H1 (cell line): ENCODE data around the gene THAP12. TPM values are rescaled to one million over a fixed set of nuclear protein-coding genes. Genes with fewer than 3 reads are reported as not detected.

Source experiments
- CTCF ChIA-PET: fragments of 300-600 bp; sonication (Branson Sonifier 250); formaldehyde crosslinking; loops from one replicate; lab custom pipeline; 2021; ENCODE audit not compliant: partially characterized antibody; lab: Charles Lee
- POLR2A ChIA-PET: fragments of 300-600 bp; sonication (Branson Sonifier 250); formaldehyde crosslinking; loops from one replicate; lab custom pipeline; 2021; ENCODE audit warnings: inconsistent platforms; ENCODE audit not compliant: partially characterized antibody; lab: Charles Lee
- DNase-seq, 2 experiments: peaks; one replicate each; pipeline versions ENCODE4 v3.0.0 to v3.0.0-alpha.2; 2010 to 2022; ENCODE audit warnings: low spot score in 2 of 2, low read depth in 1 of 2, mixed read lengths in 1 of 2
- FAIRE-seq: peaks from 2 replicates; lab custom pipeline; 2011; peaks lifted over from hg19 to GRCh38; lab: Jason Lieb, UNC
- H2AFZ ChIP-seq: 2 replicates; pipeline ENCODE4 v1.8.1; 2012; ENCODE audit warnings: low read length, inconsistent platforms
- H2AK5ac ChIP-seq: 2 replicates; pipeline ENCODE4 v1.6.1; 2013; ENCODE audit warnings: low read depth, low read length
- H2BK120ac ChIP-seq: replicated peaks from 2 replicates; pipeline ENCODE3; 2013; ENCODE audit warnings: low read depth, low read length, inconsistent platforms
- H2BK12ac ChIP-seq: 2 replicates; pipeline ENCODE4 v1.6.1; 2013; ENCODE audit warnings: low read depth, low read length
- H2BK15ac ChIP-seq: 2 replicates; pipeline ENCODE4 v1.6.1; 2013; ENCODE audit warnings: low read length
- H2BK20ac ChIP-seq: 2 replicates; pipeline ENCODE4 v1.6.1; 2013; ENCODE audit warnings: low read length
- H2BK5ac ChIP-seq: 2 replicates; pipeline ENCODE4 v1.6.1; 2013; ENCODE audit warnings: low read depth, low read length
- H3K14ac ChIP-seq: 2 replicates; pipeline ENCODE4 v1.6.1; 2013; ENCODE audit warnings: inconsistent platforms; ENCODE audit not compliant: insufficient read length
- H3K18ac ChIP-seq: 2 replicates; pipeline ENCODE4 v1.6.1; 2013; ENCODE audit warnings: low read length; ENCODE audit errors: extremely low read depth
- H3K23ac ChIP-seq: 2 replicates; pipeline ENCODE4 v1.6.1; 2013; ENCODE audit warnings: inconsistent platforms; ENCODE audit not compliant: insufficient read length
- H3K23me2 ChIP-seq: 2 replicates; pipeline ENCODE4 v1.6.1; 2013; ENCODE audit warnings: low read depth, low read length
- H3K27ac ChIP-seq: 2 replicates; pipeline ENCODE4 v1.6.1; 2011; ENCODE audit warnings: low read depth, low read length, inconsistent platforms
- H3K27me3 ChIP-seq, 4 experiments: replicated peaks in 1 of 4; 1 replicate in 1 of 4; 2 replicates in 3 of 4; pipeline versions ENCODE4 v1.6.1 to v1.8.1; 2011 to 2013; ENCODE audit warnings: low read length in 3 of 4, mild to moderate bottlenecking in 3 of 4, inconsistent platforms in 2 of 4, mixed read lengths in 2 of 4, moderate library complexity in 1 of 4; ENCODE audit not compliant: control insufficient read depth in 3 of 4, insufficient read depth in 3 of 4; ENCODE audit errors: extremely low read depth in 1 of 4
- H3K36me3 ChIP-seq, 4 experiments: 2 replicates each; pipeline versions ENCODE4 v1.6.1 to v1.8.1; 2011 to 2013; ENCODE audit warnings: mild to moderate bottlenecking in 4 of 4, low read length in 3 of 4, moderate library complexity in 2 of 4, control low read depth in 1 of 4, inconsistent platforms in 1 of 4; ENCODE audit not compliant: insufficient read depth in 4 of 4, control insufficient read depth in 2 of 4
- H3K4ac ChIP-seq: replicated peaks from 2 replicates; pipeline ENCODE3; 2013; ENCODE audit warnings: low read length, low read depth, mixed read lengths, inconsistent platforms; ENCODE audit not compliant: insufficient read length
- H3K4me1 ChIP-seq, 4 experiments: replicated peaks in 1 of 4; 1 replicate in 1 of 4; 2 replicates in 3 of 4; pipeline versions ENCODE4 v1.6.1 to v1.8.1; 2011 to 2013; ENCODE audit warnings: low read length in 3 of 4, inconsistent platforms in 2 of 4, mixed read lengths in 1 of 4; ENCODE audit not compliant: insufficient read depth in 4 of 4, control insufficient read depth in 3 of 4
- H3K4me2 ChIP-seq, 2 experiments: 2 replicates each; pipeline versions ENCODE4 v1.6.1 to v1.8.1; 2011 to 2013; ENCODE audit warnings: low read depth in 2 of 2, low read length in 2 of 2, control low read depth in 1 of 2, inconsistent platforms in 1 of 2, mild to moderate bottlenecking in 1 of 2; ENCODE audit not compliant: insufficient read depth in 1 of 2
- H3K4me3 ChIP-seq, 4 experiments: fragments of 200-600, 300-600 bp in 1 of 4; sonication (generic), shearing (Covaris generic), sonication (Bioruptor Twin) in 1 of 4; 2 replicates each; pipeline versions ENCODE4 v1.5.1 to v1.8.1; 2011 to 2016; ENCODE audit warnings: low read length in 4 of 4, low read depth in 3 of 4, control low read depth in 2 of 4, inconsistent platforms in 2 of 4, mild to moderate bottlenecking in 2 of 4, mixed read lengths in 1 of 4, moderate library complexity in 1 of 4; ENCODE audit not compliant: insufficient read depth in 2 of 4; ENCODE audit errors: extremely low read depth in 1 of 4
- H3K56ac ChIP-seq: replicated peaks from 2 replicates; pipeline ENCODE3; 2013; ENCODE audit warnings: low read depth, mild to moderate bottlenecking, mixed read lengths, low read length, inconsistent platforms; ENCODE audit not compliant: insufficient read length
- H3K79me1 ChIP-seq: 2 replicates; pipeline ENCODE4 v1.6.1; 2013; ENCODE audit warnings: low read depth, low read length, control low read depth
- H3K79me2 ChIP-seq, 2 experiments: 2 replicates each; pipeline versions ENCODE4 v1.6.1 to v1.8.1; 2012 to 2013; ENCODE audit warnings: low read length in 2 of 2, mild to moderate bottlenecking in 2 of 2, inconsistent platforms in 1 of 2; ENCODE audit not compliant: insufficient read depth in 2 of 2, control insufficient read depth in 1 of 2
- H3K9ac ChIP-seq, 4 experiments: replicated peaks in 1 of 4; 1 replicate in 1 of 4; 2 replicates in 3 of 4; pipeline versions ENCODE4 v1.6.1 to v1.8.1; 2011 to 2013; ENCODE audit warnings: low read depth in 3 of 4, low read length in 3 of 4, control low read depth in 2 of 4, mild to moderate bottlenecking in 2 of 4, moderate library complexity in 2 of 4, inconsistent platforms in 1 of 4; ENCODE audit errors: extremely low read depth in 1 of 4
- H3K9me3 ChIP-seq, 2 experiments: 2 replicates each; pipeline versions ENCODE4 v1.6.1 to v1.8.1; 2012 to 2013; ENCODE audit warnings: mild to moderate bottlenecking in 2 of 2, moderate library complexity in 2 of 2, control low read depth in 1 of 2, inconsistent platforms in 1 of 2, low read depth in 1 of 2, low read length in 1 of 2, mixed read lengths in 1 of 2; ENCODE audit not compliant: insufficient read depth in 2 of 2
- H4K20me1 ChIP-seq, 2 experiments: replicated peaks in 1 of 2; 2 replicates each; pipeline versions ENCODE3 to v1.8.1; 2011 to 2013; ENCODE audit warnings: inconsistent platforms in 2 of 2, low read length in 2 of 2, mild to moderate bottlenecking in 1 of 2; ENCODE audit not compliant: insufficient read depth in 2 of 2, control insufficient read depth in 1 of 2
- H4K5ac ChIP-seq: 2 replicates; pipeline ENCODE4 v1.6.1; 2013; ENCODE audit warnings: low read length, low read depth, mixed read lengths, inconsistent platforms; ENCODE audit not compliant: insufficient read length
- H4K8ac ChIP-seq: 2 replicates; pipeline ENCODE4 v1.8.0; 2013; ENCODE audit warnings: mild to moderate bottlenecking, moderate library complexity, low read length, inconsistent platforms; ENCODE audit not compliant: insufficient read depth; ENCODE audit errors: extremely low read depth
- H4K91ac ChIP-seq: replicated peaks from 2 replicates; pipeline ENCODE3; 2013; ENCODE audit warnings: low read length, mixed read lengths, inconsistent platforms; ENCODE audit not compliant: insufficient read length
- RFX5 ChIP-seq: IDR thresholded peaks from 2 replicates; pipeline ENCODE4 v1.6.1; 2011; ENCODE audit warnings: low read depth, low read length, improper control_type of control experiment, borderline replicate concordance
- WGBS, 2 experiments: shearing (Covaris generic) in 1 of 2; methylation state at CpG; one replicate each; pipeline versions ENCODE4 v1.1.6 to v1.1.7; 2013 to 2015; ENCODE audit warnings: low lambda C conversion rate in 2 of 2, mixed read lengths in 2 of 2, inconsistent platforms in 1 of 2, low coverage in 1 of 2, missing lambda C conversion rate in 1 of 2; ENCODE audit not compliant: insufficient replicate concordance in 2 of 2, insufficient coverage in 1 of 2, insufficient read length in 1 of 2; ENCODE audit errors: extremely low coverage in 1 of 2, missing lambda C conversion rate in 1 of 2; 5-methylcytosine and 5-hydroxymethylcytosine counted together
- polyA plus RNA-seq, 7 experiments: library from polyadenylated mRNA; depleted of rRNA in 3 of 7; stranded (reverse) in 5 of 7; unstranded in 2 of 7; fragments of >200 nt in 5 of 7; fragments of 200-250 nt in 2 of 7; gene quantifications; 1 replicate in 5 of 7; 2 replicates in 1 of 7; 4 replicates in 1 of 7; pipeline versions ENCODE4 v1.2.1 to v1.2.3, GENCODE V29; 2011 to 2013; ENCODE audit warnings: missing spikeins in 2 of 7, mixed read lengths in 2 of 7
- total RNA-seq: library from RNA; stranded (reverse); fragmentation: NEBNext Ultra II Directional; extraction: Animal tissue kit (Norgen Biotek cat#: 25700); gene quantifications from 2 replicates; pipeline ENCODE4 v1.2.1, GENCODE V29; 2021

The THAP12 gene
- total and polyA plus RNA-seq, 2 of the 8 experiments (the other 6 are each of a cell fraction or from before 2014, with no cell fraction given): 12.0 to 39.9 TPM

- Histone ChIP-seq H3K4ac (no peak overlapping the region), H3K79me1 (no peaks in the 10 kb centered on the region), H3K18ac (no peak overlapping the region), H2BK120ac (no peak overlapping the region), H3K9ac (no peak overlapping the region), H2BK5ac (no peak overlapping the region), H2AK5ac (no peak overlapping the region), H3K4me3 (no peak overlapping the region), H3K27ac (no peak overlapping the region), H3K79me2 (no peaks in the 10 kb centered on the region), H4K20me1 (peaks cover 0 to 2% of the 10 kb centered on the region in 2 experiments), H4K91ac (no peak overlapping the region), H3K4me1 (peaks cover 0 to 7% (median 5%) of the 10 kb centered on the region in 4 experiments; a peak in 4 of 7 replicates), H2BK20ac (no peak overlapping the region), H3K4me2 (no peak overlapping the region), H2AFZ (no peak overlapping the region), H4K5ac (no peak overlapping the region), H3K27me3 (peaks cover 0 to 4% (median 4%) of the 10 kb centered on the region in 4 experiments; a peak in 6 of 7 replicates), H2BK12ac (0 out of 2 replicates have a peak overlapping the region, but pooled peaks have one; percentile 23), H4K8ac (no peak overlapping the region), H3K9me3 (no peaks in the 10 kb centered on the region), H3K36me3 (no peaks in the 10 kb centered on the region), H2BK15ac (no peak overlapping the region), H3K23me2 (no peaks in the 10 kb centered on the region), H3K56ac (no peak overlapping the region), H3K23ac (no peak overlapping the region), H3K14ac (no peak overlapping the region)
- FAIRE-seq: no peak
- POLR2A ChIA-PET: no interaction called here
- no peak for TF ChIP-seq RFX5
- no peak for DNase-seq
- CTCF ChIA-PET: interaction anchor here (0.7 to 18.7 kb wide), 10 partner anchors 11 to 134 kb away, joined by 3 to 252 read pairs (median 4); partner anchors contain the start of gene WNT11
- 91% methylated on average over 8 of the region's 8 CpGs; no CpG with 5 or more reads in 1 of the 2 experiments for WGBS, 2 experiments
Observed at GRCh38 chr11:76315182-76315853, 65.6 kb downstream of the THAP12 start.
